Adrenal gland (tissue), 12 donors: ENCODE measurements around the gene PTPN1. TPM values are rescaled to one million over a fixed set of nuclear protein-coding genes. Genes with fewer than 3 reads are reported as not detected.

Experiments
- DNase-seq, 7 donors: peaks; one replicate each; pipeline ENCODE4 v3.0.0-alpha.2; 2019 to 2020
- H3K27ac ChIP-seq, 5 donors: fragments of 200-600 bp; sonication (generic) in 4 of 5; 1 replicate in 3 of 5; 2 replicates in 2 of 5; pipeline versions ENCODE4 v1.5.1 to v1.8.0; 2016 to 2020; ENCODE audit warnings: mild to moderate bottlenecking in 1 of 5
- H3K27me3 ChIP-seq: fragments of 200-600 bp; 2 replicates; pipeline ENCODE4 v1.8.0; 2021
- H3K36me3 ChIP-seq, 2 donors: fragments of 200-600 bp; replicated peaks in 1 of 2; 1 replicate in 1 of 2; 2 replicates in 1 of 2; pipeline versions ENCODE4 v1.5.1 to v1.8.0; 2018 to 2022
- H3K4me1 ChIP-seq, 2 donors: fragments of 200-600 bp; replicated peaks in 1 of 2; 1 replicate in 1 of 2; 2 replicates in 1 of 2; pipeline versions ENCODE4 v1.5.1 to v1.8.0; 2018 to 2021
- H3K4me3 ChIP-seq, 4 donors: fragments of 200-600 bp; sonication (generic) in 3 of 4; one replicate each; pipeline ENCODE4 v1.5.1; 2016 to 2018
- H3K9me3 ChIP-seq, 3 donors: fragments of 200-600 bp; sonication (generic) in 1 of 3; replicated peaks in 1 of 3; 1 replicate in 2 of 3; 2 replicates in 1 of 3; pipeline versions ENCODE4 v1.5.1 to v1.8.0; 2016 to 2021
- CTCF ChIP-seq, 6 experiments: fragments of 450-650 bp in 4 of 6; fragments of 200-600 bp in 2 of 6; sonication (generic) in 1 of 6; IDR thresholded peaks; 1 replicate in 5 of 6; 2 replicates in 1 of 6; pipeline versions ENCODE4 v1.5.1 to v1.8.0; 2016 to 2021; ENCODE audit warnings: antibody characterized with exemption in 6 of 6, mild to moderate bottlenecking in 2 of 6, moderate library complexity in 1 of 6
- POLR2A ChIP-seq, 2 donors: fragments of 450-650 bp; IDR thresholded peaks; one replicate each; pipeline ENCODE4 v1.6.1; 2017; ENCODE audit warnings: antibody characterized with exemption in 2 of 2, mild to moderate bottlenecking in 2 of 2, moderate library complexity in 1 of 2
- WGBS, 4 donors: extraction: QIAGEN DNeasy Blood & Tissue Kit in 2 of 4; methylation state at CpG; one replicate each; pipeline versions ENCODE4 v1.1.5 to v1.1.7; 2013 to 2017; 5-methylcytosine and 5-hydroxymethylcytosine counted together
- intact Hi-C, 2 donors: fragments of 100-400 bp; cut with DNase I; formaldehyde crosslinking; loops; one replicate each; pipeline versions ENCODE4 v1.14.1 to v1.15.0; 2022 to 2023
- polyA plus RNA-seq, 3 donors: library from polyadenylated mRNA; stranded (reverse); fragments of 200-250 nt in 2 of 3; fragments of 350-450 nt in 1 of 3; fragmentation: Illumina TruSeq in 1 of 3; extraction: RNeasy Lipid Tissue Mini Kit (QIAGEN cat#74804) in 1 of 3; gene quantifications; one replicate each; pipeline ENCODE4 v1.2.3, GENCODE V29; 2013 to 2014
- total RNA-seq, 9 donors: library from RNA; depleted of rRNA in 4 of 9; stranded (reverse); fragments of >200 nt in 4 of 9; fragments of 120-200 nt in 1 of 9; fragmentation: NEBNext Ultra II Directional in 1 of 9; extraction: Animal tissue kit (Norgen Biotek cat#: 25700) in 1 of 9; gene quantifications; one replicate each; pipeline versions ENCODE4 v1.1.0 to v1.2.4, GENCODE V29; 2013 to 2023
- donor health status: healthy with polysubstance abuse.
- donor health status: Bipolar disorder and iron deficiency.
- donor health status: DM: yes; HTN: yes; CAD: no.
- donor health status: DM: no; HTN: no; CAD: no.
- donor health status: DM: no; HTN: no; CAD: no.
- donor health status: DM: yes; HTN: yes; CAD: no.

Gene PTPN1
- total and polyA plus RNA-seq, 12 donors, result 17.0 to 49.2 (median 35.8) TPM

GRCh38 chr20:50467718-50468356, 42.3 kb upstream of the PTPN1 start:
- Histone ChIP-seq H3K27me3 (no peaks in the 10 kb centered on the region), H3K9me3 (no peaks in the 10 kb centered on the region), H3K4me3 (no peak overlapping the region), H3K36me3 (no peaks in the 10 kb centered on the region), H3K4me1 (peaks cover 17 to 21% of the 10 kb centered on the region in 2 donors), H3K27ac (no peak overlapping the region)
- peak in 4 of 7 donors; percentile 42 to 77 (median 60) for DNase-seq
- WGBS, 4 donors, result 72 to 82% (median 78%) methylated on average over 3 of the region's 3 CpGs
- TF ChIP-seq POLR2A (IDR thresholded peaks at IDR 0.05) (no peak), CTCF (IDR thresholded peaks at IDR 0.05) (no peak)
- intact Hi-C loops, result loop anchor here in 1 of 2 donors (10.0 kb wide), 1 partner anchor 163 kb away; no protein-coding TSS in a partner anchor

GRCh38 chr20:50468378-50468798, 41.8 kb upstream of the PTPN1 start:
- Histone ChIP-seq H3K9me3 (no peaks in the 10 kb centered on the region), H3K27me3 (no peaks in the 10 kb centered on the region), H3K27ac (no peak overlapping the region), H3K4me3 (no peak overlapping the region), H3K36me3 (no peaks in the 10 kb centered on the region), H3K4me1 (peaks cover 17 to 26% of the 10 kb centered on the region in 2 donors)
- TF ChIP-seq CTCF (IDR thresholded peaks at IDR 0.05) (no peak), POLR2A (IDR thresholded peaks at IDR 0.05) (no peak)
- DNase-seq, result no peak
- intact Hi-C loops, result loop anchor here in 1 of 2 donors (10.0 kb wide), 1 partner anchor 164 kb away; no protein-coding TSS in a partner anchor
- WGBS, 4 donors, result 74 to 84% (median 77%) methylated on average over 2 of the region's 2 CpGs

GRCh38 chr20:50469176-50469723, 40.9 kb upstream of the PTPN1 start:
- Histone ChIP-seq H3K4me3 (no peak overlapping the region), H3K36me3 (no peaks in the 10 kb centered on the region), H3K27ac (no peak overlapping the region), H3K4me1 (peaks cover 12 to 28% of the 10 kb centered on the region in 2 donors), H3K27me3 (no peaks in the 10 kb centered on the region), H3K9me3 (no peaks in the 10 kb centered on the region)
- TF ChIP-seq POLR2A (IDR thresholded peaks at IDR 0.05) (no peak), CTCF (IDR thresholded peaks at IDR 0.05) (no peak)
- intact Hi-C loops, result loop anchor here in 1 of 2 donors (10.0 kb wide), 1 partner anchor 164 kb away; no protein-coding TSS in a partner anchor
- 76 to 88% (median 88%) methylated on average over 4 of the region's 4 CpGs for WGBS, 4 donors
- no peak for DNase-seq

GRCh38 chr20:50469796-50470195, 40.4 kb upstream of the PTPN1 start:
- Histone ChIP-seq H3K9me3 (no peaks in the 10 kb centered on the region), H3K27ac (peak overlapping the region in 1 of 5 donors; percentile 74), H3K36me3 (no peaks in the 10 kb centered on the region), H3K4me1 (peaks cover 9 to 34% of the 10 kb centered on the region in 2 donors), H3K27me3 (no peaks in the 10 kb centered on the region), H3K4me3 (no peak overlapping the region)
- DNase-seq, result no peak
- intact Hi-C loops, result loop anchor here in 1 of 2 donors (5.0 to 10.0 kb wide), 2 partner anchors 108 to 165 kb away; no protein-coding TSS in a partner anchor
- WGBS, 4 donors, result 59 to 79% (median 69%) methylated on average over 2 of the region's 2 CpGs
- TF ChIP-seq CTCF (IDR thresholded peaks at IDR 0.05) (no peak), POLR2A (IDR thresholded peaks at IDR 0.05) (no peak)
